GM21529 (cell line): ENCODE results near the gene ULK4.

Source experiments
- ATAC-seq: cut with Tn5 transposase; IDR thresholded peaks from one replicate; pipeline ENCODE4 v1.9.1; 2021; ENCODE audit not compliant: unreplicated experiment

The ULK4 gene

GRCh38 chr3:41241161-41241560 lies 720.7 kb downstream of the ULK4 start:
- ATAC-seq, result no peak

- no peak for ATAC-seq
Observed at GRCh38 chr3:41239587-41239986, 722.3 kb downstream of the ULK4 start.

- no peak for ATAC-seq
Observed at GRCh38 chr3:41237907-41238306, 724.0 kb downstream of the ULK4 start.

GRCh38 chr3:41236228-41236627 lies 725.7 kb downstream of the ULK4 start:
- ATAC-seq, result no peak

- ATAC-seq, result no peak
Observed at GRCh38 chr3:41234823-41235721, 726.8 kb downstream of the ULK4 start.

GRCh38 chr3:41224120-41224806 lies 737.6 kb downstream of the ULK4 start:
- ATAC-seq, result no peak

- ATAC-seq, result no peak
Observed at GRCh38 chr3:41223691-41224090, 738.2 kb downstream of the ULK4 start.

- ATAC-seq, result no peak
Observed at GRCh38 chr3:41223078-41223477, 738.8 kb downstream of the ULK4 start.

GRCh38 chr3:41222501-41222900 lies 739.4 kb downstream of the ULK4 start:
- ATAC-seq, result no peak

GRCh38 chr3:41222012-41222411 lies 739.9 kb downstream of the ULK4 start:
- ATAC-seq, result no peak

GRCh38 chr3:41220906-41221677 lies 740.8 kb downstream of the ULK4 start:
- ATAC-seq, result no peak

GRCh38 chr3:41219424-41219823 lies 742.5 kb downstream of the ULK4 start:
- no peak for ATAC-seq

- no peak for ATAC-seq
Observed at GRCh38 chr3:41216993-41217392, 744.9 kb downstream of the ULK4 start.

GRCh38 chr3:41216422-41216821 lies 745.5 kb downstream of the ULK4 start:
- no peak for ATAC-seq

- no peak for ATAC-seq
Observed at GRCh38 chr3:41213588-41213987, 748.3 kb downstream of the ULK4 start.

- no peak for ATAC-seq
Observed at GRCh38 chr3:41212088-41212487, 749.8 kb downstream of the ULK4 start.

GRCh38 chr3:41210966-41211365 lies 750.9 kb downstream of the ULK4 start:
- no peak for ATAC-seq

GRCh38 chr3:41209646-41210045 lies 752.3 kb downstream of the ULK4 start:
- ATAC-seq, result no peak

GRCh38 chr3:41208507-41209220 lies 753.2 kb downstream of the ULK4 start:
- no peak for ATAC-seq

- no peak for ATAC-seq
Observed at GRCh38 chr3:41207355-41207754, 754.5 kb downstream of the ULK4 start.

GRCh38 chr3:41205591-41205990 lies 756.3 kb downstream of the ULK4 start:
- ATAC-seq, result no peak
